HepG2 (cell line): ENCODE measurements around the gene CTXN1. TPM values are rescaled to one million over a fixed set of nuclear protein-coding genes. Genes with fewer than 3 reads are reported as not detected.

ENCODE experiments used
- ATF4 ChIP-seq, 2 experiments: fragments of 450-650 bp in 1 of 2; sonication (generic) in 1 of 2; formaldehyde crosslinking; IDR thresholded peaks; 2 replicates each; pipeline versions ENCODE4 v1.5.0 to v1.8.0; 2020 to 2022; ENCODE audit warnings: mild to moderate bottlenecking in 1 of 2, missing genetic modification reagents in 1 of 2
- BORCS8-MEF2B ChIP-seq: sonication (generic); formaldehyde crosslinking; IDR thresholded peaks from 2 replicates; pipeline ENCODE4 v1.8.0; 2022; ENCODE audit warnings: mild to moderate bottlenecking, missing genetic modification reagents
- GMEB1 ChIP-seq: sonication (generic); formaldehyde crosslinking; IDR thresholded peaks from 2 replicates; pipeline ENCODE4 v1.5.1; 2020; ENCODE audit warnings: missing genetic modification reagents, mild to moderate bottlenecking, borderline replicate concordance
- NCOA5 ChIP-seq: sonication (generic); formaldehyde crosslinking; IDR thresholded peaks from 2 replicates; pipeline ENCODE4 v1.4.0; 2020; ENCODE audit warnings: missing genetic modification reagents
- SP5 ChIP-seq: IDR thresholded peaks from 2 replicates; pipeline ENCODE4 v1.6.1; 2016; ENCODE audit warnings: low read depth, borderline replicate concordance
- TEAD3 ChIP-seq: optimal IDR thresholded peaks from 2 replicates; pipeline ENCODE3; 2016; ENCODE audit warnings: borderline replicate concordance
- ZNF761 ChIP-seq: sonication (generic); formaldehyde crosslinking; conservative IDR thresholded peaks from 2 replicates; pipeline ENCODE4 v1.4.0; 2020; ENCODE audit warnings: mild to moderate bottlenecking, missing genetic modification reagents
- ZNF816 ChIP-seq: sonication (generic); formaldehyde crosslinking; IDR thresholded peaks from 2 replicates; pipeline ENCODE4 v1.8.0; 2022; ENCODE audit warnings: missing genetic modification reagents, mild to moderate bottlenecking, borderline replicate concordance
- polyA plus RNA-seq, 8 experiments: library from polyadenylated mRNA; depleted of rRNA in 3 of 8; stranded (reverse) in 7 of 8; unstranded in 1 of 8; fragments of >200 nt; fragmentation: Illumina TruSeq in 4 of 8; extraction: Trizol in 4 of 8; gene quantifications; 2 replicates each; pipeline versions ENCODE4 v1.2.1 to v1.2.3, GENCODE V29; 2011 to 2016; ENCODE audit warnings: low read depth in 4 of 8, missing spikeins in 1 of 8, mixed read lengths in 1 of 8; ENCODE audit not compliant: insufficient read depth in 1 of 8
- total RNA-seq, 5 experiments: library from RNA; depleted of rRNA; stranded (reverse); fragments of >200 nt; fragmentation: Illumina TruSeq; extraction: Trizol; gene quantifications; 2 replicates each; pipeline ENCODE4 v1.2.3, GENCODE V29; 2016; ENCODE audit warnings: low read depth in 1 of 5
- TF ChIP-seq, protein P1 (sequence below): IDR thresholded peaks from 2 replicates; pipeline ENCODE4 v1.6.1; 2016; ENCODE audit warnings: missing biosample characterization, missing genetic modification reagents, low read depth
- TF ChIP-seq, protein P2 (sequence below), 2 experiments: fragments of 450-650 bp in 1 of 2; sonication (generic) in 1 of 2; formaldehyde crosslinking in 1 of 2; IDR thresholded peaks; 2 replicates each; pipeline versions ENCODE4 v1.6.1 to v1.8.0; 2016 to 2022; ENCODE audit warnings: antibody characterized with exemption in 1 of 2, mild to moderate bottlenecking in 1 of 2, missing genetic modification reagents in 1 of 2
- TF ChIP-seq, protein P3 (sequence below): sonication (generic); formaldehyde crosslinking; conservative IDR thresholded peaks from 2 replicates; pipeline ENCODE4 v1.4.0; 2020; ENCODE audit warnings: missing genetic modification reagents

CTXN1 gene
- total and polyA plus RNA-seq, 2 of the 13 experiments (the other 11 are each of a cell fraction or from before 2014, with no cell fraction given) = 0.11 TPM; not detected in 1

DNA sequence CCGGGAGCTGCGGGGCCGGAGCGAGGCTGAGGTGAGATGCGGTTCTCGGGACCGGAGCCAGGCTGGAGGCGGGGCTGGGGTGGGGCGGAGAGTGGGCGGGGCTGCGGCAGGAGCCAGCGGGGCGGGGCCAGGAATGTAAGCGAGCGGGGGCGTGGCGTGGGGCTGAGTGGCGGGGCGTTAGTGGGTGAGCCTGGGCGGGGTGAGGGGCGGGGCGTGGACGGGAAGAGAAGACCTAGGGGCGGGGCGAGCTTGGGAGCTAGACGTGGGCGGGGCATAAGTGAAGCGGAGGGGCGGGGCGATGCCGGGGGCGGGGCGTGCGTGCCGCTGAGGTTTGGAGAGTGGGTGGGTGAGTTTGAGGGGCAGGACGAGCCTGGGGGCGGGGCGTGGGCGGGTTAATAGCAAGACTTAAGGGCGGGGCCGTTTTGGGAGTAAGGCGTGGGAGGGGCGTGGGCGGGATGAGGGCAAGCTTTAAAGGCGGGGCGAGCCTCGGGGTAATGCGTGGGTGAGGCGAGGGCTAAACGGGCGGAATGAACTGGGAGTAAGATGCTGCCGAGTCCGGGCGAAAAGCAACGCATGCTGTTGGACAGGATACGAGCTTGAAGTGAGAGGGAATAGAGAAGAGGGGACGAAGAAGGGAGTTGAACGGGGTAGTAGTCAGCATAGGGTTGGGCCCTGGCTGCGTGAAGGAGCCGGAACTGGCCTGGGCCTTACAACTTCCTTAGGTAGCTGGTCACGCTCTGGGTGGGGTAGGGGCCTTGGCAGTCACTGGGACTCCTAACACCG, 5.2 kb downstream of the CTXN1 start (continued):
- TF ChIP-seq, protein P1, sequence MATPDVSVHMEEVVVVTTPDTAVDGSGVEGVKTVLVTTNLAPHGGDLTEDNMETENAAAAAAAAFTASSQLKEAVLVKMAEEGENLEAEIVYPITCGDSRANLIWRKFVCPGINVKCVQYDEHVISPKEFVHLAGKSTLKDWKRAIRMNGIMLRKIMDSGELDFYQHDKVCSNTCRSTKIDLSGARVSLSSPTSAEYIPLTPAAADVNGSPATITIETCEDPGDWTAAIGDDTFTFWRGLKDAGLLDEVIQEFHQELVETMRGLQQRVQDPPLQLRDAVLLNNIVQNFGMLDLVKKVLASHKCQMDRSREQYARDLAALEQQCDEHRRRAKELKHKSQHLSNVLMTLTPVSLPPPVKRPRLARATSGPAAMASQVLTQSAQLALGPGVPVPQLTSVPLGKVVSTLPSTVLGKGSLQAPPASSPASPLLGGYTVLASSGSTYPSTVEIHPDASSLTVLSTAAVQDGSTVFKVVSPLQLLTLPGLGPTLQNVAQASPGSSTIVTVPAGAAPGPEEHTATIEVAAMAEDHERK (CRISPR knock-in tag) = no peak
- TF ChIP-seq TEAD3 (CRISPR knock-in tag) = peak; percentile 21
- 0 out of 2 replicates have a peak, but pooled peaks have one; percentile 6 for TF ChIP-seq GMEB1 (CRISPR knock-in tag)
- no peak for TF ChIP-seq ATF4 (CRISPR knock-in tag; IDR thresholded peaks at IDR 0.05)
- peak; percentile 28; the same call in 1 of the 2 replicates for TF ChIP-seq SP5 (CRISPR knock-in tag)
- TF ChIP-seq ZNF816 (CRISPR knock-in tag) = 0 out of 2 replicates have a peak, but pooled peaks have one; percentile 1
- 0 out of 2 replicates have a peak, but pooled peaks have one; percentile 9 for TF ChIP-seq ZNF761 (CRISPR knock-in tag)
- TF ChIP-seq BORCS8-MEF2B = 0 out of 2 replicates have a peak, but pooled peaks have one; percentile 20
- TF ChIP-seq, protein P2, sequence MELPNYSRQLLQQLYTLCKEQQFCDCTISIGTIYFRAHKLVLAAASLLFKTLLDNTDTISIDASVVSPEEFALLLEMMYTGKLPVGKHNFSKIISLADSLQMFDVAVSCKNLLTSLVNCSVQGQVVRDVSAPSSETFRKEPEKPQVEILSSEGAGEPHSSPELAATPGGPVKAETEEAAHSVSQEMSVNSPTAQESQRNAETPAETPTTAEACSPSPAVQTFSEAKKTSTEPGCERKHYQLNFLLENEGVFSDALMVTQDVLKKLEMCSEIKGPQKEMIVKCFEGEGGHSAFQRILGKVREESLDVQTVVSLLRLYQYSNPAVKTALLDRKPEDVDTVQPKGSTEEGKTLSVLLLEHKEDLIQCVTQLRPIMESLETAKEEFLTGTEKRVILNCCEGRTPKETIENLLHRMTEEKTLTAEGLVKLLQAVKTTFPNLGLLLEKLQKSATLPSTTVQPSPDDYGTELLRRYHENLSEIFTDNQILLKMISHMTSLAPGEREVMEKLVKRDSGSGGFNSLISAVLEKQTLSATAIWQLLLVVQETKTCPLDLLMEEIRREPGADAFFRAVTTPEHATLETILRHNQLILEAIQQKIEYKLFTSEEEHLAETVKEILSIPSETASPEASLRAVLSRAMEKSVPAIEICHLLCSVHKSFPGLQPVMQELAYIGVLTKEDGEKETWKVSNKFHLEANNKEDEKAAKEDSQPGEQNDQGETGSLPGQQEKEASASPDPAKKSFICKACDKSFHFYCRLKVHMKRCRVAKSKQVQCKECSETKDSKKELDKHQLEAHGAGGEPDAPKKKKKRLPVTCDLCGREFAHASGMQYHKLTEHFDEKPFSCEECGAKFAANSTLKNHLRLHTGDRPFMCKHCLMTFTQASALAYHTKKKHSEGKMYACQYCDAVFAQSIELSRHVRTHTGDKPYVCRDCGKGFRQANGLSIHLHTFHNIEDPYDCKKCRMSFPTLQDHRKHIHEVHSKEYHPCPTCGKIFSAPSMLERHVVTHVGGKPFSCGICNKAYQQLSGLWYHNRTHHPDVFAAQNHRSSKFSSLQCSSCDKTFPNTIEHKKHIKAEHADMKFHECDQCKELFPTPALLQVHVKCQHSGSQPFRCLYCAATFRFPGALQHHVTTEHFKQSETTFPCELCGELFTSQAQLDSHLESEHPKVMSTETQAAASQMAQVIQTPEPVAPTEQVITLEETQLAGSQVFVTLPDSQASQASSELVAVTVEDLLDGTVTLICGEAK (IDR thresholded peaks at IDR 0.05) = no peak
- TF ChIP-seq, protein P2 (CRISPR knock-in tag; IDR thresholded peaks at IDR 0.05) = 0 out of 2 replicates have a peak, but pooled peaks have one; percentile 18
- TF ChIP-seq, protein P3, sequence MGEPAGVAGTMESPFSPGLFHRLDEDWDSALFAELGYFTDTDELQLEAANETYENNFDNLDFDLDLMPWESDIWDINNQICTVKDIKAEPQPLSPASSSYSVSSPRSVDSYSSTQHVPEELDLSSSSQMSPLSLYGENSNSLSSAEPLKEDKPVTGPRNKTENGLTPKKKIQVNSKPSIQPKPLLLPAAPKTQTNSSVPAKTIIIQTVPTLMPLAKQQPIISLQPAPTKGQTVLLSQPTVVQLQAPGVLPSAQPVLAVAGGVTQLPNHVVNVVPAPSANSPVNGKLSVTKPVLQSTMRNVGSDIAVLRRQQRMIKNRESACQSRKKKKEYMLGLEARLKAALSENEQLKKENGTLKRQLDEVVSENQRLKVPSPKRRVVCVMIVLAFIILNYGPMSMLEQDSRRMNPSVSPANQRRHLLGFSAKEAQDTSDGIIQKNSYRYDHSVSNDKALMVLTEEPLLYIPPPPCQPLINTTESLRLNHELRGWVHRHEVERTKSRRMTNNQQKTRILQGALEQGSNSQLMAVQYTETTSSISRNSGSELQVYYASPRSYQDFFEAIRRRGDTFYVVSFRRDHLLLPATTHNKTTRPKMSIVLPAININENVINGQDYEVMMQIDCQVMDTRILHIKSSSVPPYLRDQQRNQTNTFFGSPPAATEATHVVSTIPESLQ (CRISPR knock-in tag) = no peak
- TF ChIP-seq NCOA5 (CRISPR knock-in tag) = no peak
